Tibial nerve (tissue), 4 donors: ENCODE measurements around the gene ST3GAL4.

ENCODE experiments used
- CTCF ChIP-seq, 5 experiments: fragments of 200-600 bp in 3 of 5; fragments of 450-650 bp in 2 of 5; sonication (generic) in 3 of 5; IDR thresholded peaks; one replicate each; pipeline ENCODE4 v1.5.1; 2016 to 2019; ENCODE audit warnings: antibody characterized with exemption in 5 of 5, mild to moderate bottlenecking in 3 of 5, moderate library complexity in 2 of 5
- EP300 ChIP-seq, 2 donors: sonication (generic); formaldehyde crosslinking; IDR thresholded peaks; one replicate each; pipeline ENCODE4 v1.6.1; 2017; ENCODE audit warnings: antibody characterized with exemption in 2 of 2, mild to moderate bottlenecking in 1 of 2
- POLR2A ChIP-seq, 2 donors: fragments of 450-650 bp; IDR thresholded peaks; one replicate each; pipeline ENCODE4 v1.6.1; 2017; ENCODE audit warnings: antibody characterized with exemption in 2 of 2, mild to moderate bottlenecking in 2 of 2, moderate library complexity in 2 of 2

DNA sequence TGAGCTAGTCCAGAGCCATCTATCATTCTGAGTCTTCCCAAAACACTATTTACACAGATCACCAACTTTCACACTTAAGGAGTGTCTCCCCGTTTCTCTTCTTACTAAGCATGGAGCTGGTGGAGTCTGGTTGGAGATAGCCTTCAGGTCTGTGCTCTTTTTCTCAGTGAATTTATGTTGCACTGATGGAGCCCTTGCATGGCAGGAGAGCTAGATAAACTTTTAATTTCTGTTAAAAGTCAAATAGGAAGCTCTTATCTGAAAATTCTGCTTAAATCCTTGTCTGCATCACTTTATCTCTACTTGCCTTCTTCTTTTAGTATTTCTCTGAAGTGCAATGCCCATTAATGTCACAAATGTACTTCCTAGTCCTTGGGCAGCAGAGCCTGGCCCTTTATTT lies 63.4 kb downstream of the ST3GAL4 start:
- TF ChIP-seq POLR2A (IDR thresholded peaks at IDR 0.05) (no peak), CTCF (IDR thresholded peaks at IDR 0.05) (no peak), EP300 (IDR thresholded peaks at IDR 0.05) (no peak)
